Choroid plexus epithelial cell (primary cell): ENCODE data around the gene FGFR2.

Experiments
- DNase-seq: peaks from one replicate; pipeline ENCODE4 v3.0.0-alpha.2; 2010; ENCODE audit warnings: low read depth
- H3K4me3 ChIP-seq: 2 replicates; pipeline ENCODE4 v1.5.1; 2011; ENCODE audit warnings: low read depth, mild to moderate bottlenecking, control low read depth, low read length, moderate library complexity
- CTCF ChIP-seq: conservative IDR thresholded peaks from 2 replicates; pipeline ENCODE4 v1.5.1; 2011; ENCODE audit warnings: low read depth, mild to moderate bottlenecking, control low read depth, inconsistent platforms, low read length, moderate library complexity

The FGFR2 gene

DNA sequence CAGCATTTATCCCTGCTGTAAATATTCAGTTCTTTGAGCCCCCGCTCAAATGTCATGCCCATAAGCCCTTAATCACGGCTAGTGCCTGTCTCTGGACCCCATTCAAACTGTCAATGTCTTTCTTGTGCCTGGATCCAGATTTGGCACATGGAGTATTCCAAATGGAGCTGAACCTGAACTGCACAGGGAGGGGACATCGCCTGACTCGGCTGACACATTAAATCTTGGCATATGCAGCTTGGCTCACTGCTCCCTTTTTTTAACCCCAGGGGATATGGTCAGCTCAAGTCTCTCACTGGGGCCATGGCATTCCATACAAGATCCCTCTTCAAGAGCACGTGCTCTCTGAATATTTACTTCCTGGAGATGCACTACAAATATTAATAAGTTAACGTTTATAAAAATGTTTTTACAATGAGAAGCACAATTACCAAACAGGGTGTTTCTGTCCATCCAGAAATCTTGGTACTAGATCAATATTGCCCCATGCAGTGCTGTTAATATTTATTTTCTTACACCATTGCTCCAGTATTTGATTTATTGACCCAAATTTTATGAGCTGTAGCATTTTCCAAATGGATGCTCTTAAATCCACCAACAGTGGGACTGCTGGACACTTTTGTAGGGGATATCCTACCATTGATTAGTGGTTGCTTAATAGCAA lies 57.4 kb downstream of the FGFR2 start:
- TF ChIP-seq CTCF, result no peak
- no peak overlapping the region for H3K4me3 ChIP-seq
- DNase-seq, result no peak

- H3K4me3 ChIP-seq, result no peak overlapping the region
- TF ChIP-seq CTCF, result no peak
- no peak for DNase-seq
These were observed 58.5 kb downstream of the FGFR2 start for GRCh38 chr10:121539786-121540185.

DNA sequence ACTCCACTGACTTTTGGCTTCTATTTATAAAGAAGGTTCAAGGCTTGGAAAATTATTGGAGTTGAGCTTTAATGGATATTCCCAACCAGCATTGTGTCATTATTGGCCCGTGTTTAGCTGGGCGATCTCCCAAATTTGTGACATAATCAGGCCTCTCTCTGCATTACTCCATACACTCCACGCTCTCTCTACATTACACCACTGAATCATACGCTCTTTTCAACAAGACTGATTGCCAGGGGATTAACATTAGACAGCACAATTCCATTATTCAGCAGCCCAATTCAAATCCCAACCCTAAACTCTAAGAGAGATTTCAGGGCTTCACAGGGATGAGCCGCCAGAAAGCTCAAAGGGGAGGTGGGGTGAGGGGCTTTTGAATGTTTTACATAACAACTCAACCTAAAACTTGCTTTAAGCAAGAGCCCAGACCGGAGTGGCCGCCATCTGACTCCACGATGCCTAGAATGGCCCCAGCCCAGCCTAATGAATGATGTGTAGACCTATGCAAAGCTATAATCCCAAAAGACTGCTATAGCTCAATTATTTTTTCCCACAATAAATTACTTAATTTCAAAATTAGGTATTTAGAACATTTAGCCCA lies 61.8 kb downstream of the FGFR2 start:
- H3K4me3 ChIP-seq, result no peak overlapping the region
- no peak for DNase-seq
- no peak for TF ChIP-seq CTCF

GRCh38 chr10:121535381-121535780 lies 62.9 kb downstream of the FGFR2 start:
- TF ChIP-seq CTCF, result no peak
- no peak overlapping the region for H3K4me3 ChIP-seq

DNA sequence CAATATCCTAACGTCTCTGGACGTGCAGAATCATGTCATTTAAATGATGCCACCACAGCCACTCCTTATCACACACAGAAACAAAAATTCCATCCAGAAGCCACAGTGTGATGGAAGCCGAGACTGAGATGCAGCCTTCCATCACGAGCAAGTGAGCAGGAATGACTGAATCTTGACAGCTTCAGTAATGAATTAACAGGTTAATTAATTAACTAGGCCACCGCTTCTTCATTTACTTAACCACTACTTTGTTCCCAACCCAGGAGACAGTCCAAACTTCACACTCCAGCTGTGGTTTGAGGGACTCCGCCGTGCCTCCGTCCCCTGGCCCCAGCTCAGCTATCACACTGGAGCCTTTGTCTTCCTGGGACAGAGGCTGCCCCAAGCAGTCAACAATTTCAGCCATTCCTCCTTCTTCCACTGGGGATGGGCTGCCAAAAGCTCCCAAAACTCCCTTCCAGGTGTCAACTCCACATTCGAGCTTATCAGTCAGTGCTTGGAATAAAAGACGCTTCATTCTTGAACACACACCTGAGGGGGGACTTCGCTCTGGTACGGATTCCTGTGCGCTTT lies 65.9 kb downstream of the FGFR2 start:
- no peak for DNase-seq
- no peak overlapping the region for H3K4me3 ChIP-seq
- TF ChIP-seq CTCF, result no peak

More at GRCh38 chr10:121535381-121535780, 62.9 kb downstream of the FGFR2 start:
- DNase-seq, result no peak

GRCh38 chr10:121531830-121532178 lies 66.4 kb downstream of the FGFR2 start:
- no peak for TF ChIP-seq CTCF
- DNase-seq, result no peak
- no peak overlapping the region for H3K4me3 ChIP-seq
